HL-60 (cell line): ENCODE results near the gene SH3YL1.

Source experiments
- DNase-seq, 2 experiments: peaks; one replicate each; pipeline ENCODE4 v3.0.0-alpha.2; 2010 to 2020; ENCODE audit warnings: low read depth in 1 of 2, low spot score in 1 of 2
- H3K27ac ChIP-seq: fragments of 250-450 bp; sonication (Bioruptor Pico); replicated peaks from 2 replicates; pipeline ENCODE4 v1.5.1; 2020; ENCODE audit warnings: mild to moderate bottlenecking, moderate library complexity
- H3K27me3 ChIP-seq: fragments of 250-450 bp; sonication (Bioruptor Pico); 2 replicates; pipeline ENCODE4 v1.5.1; 2021; ENCODE audit warnings: mild to moderate bottlenecking, moderate library complexity; ENCODE audit not compliant: insufficient read depth, poor library complexity, severe bottlenecking
- H3K4me3 ChIP-seq: replicated peaks from 2 replicates; pipeline ENCODE4 v1.5.1; 2011; ENCODE audit warnings: mild to moderate bottlenecking, control low read depth, low read length; ENCODE audit not compliant: insufficient read depth
- CTCF ChIP-seq: IDR thresholded peaks from one replicate; pipeline ENCODE4 v1.5.1; 2011; ENCODE audit warnings: low read length, control low read depth, inconsistent platforms; ENCODE audit not compliant: insufficient read depth
- GABPA ChIP-seq: IDR thresholded peaks from 2 replicates; pipeline ENCODE4 v1.6.1; 2012; ENCODE audit warnings: low read depth
- POLR2AphosphoS5 ChIP-seq: IDR thresholded peaks from 2 replicates; pipeline ENCODE4 v1.6.1; 2012; ENCODE audit warnings: low read depth
- REST ChIP-seq: IDR thresholded peaks from 2 replicates; pipeline ENCODE4 v1.6.1; 2012; ENCODE audit warnings: low read depth; ENCODE audit not compliant: insufficient replicate concordance
- SPI1 ChIP-seq: IDR thresholded peaks from 2 replicates; pipeline ENCODE4 v1.6.1; 2012; ENCODE audit warnings: low read depth, mild to moderate bottlenecking, borderline replicate concordance

The SH3YL1 gene

DNA sequence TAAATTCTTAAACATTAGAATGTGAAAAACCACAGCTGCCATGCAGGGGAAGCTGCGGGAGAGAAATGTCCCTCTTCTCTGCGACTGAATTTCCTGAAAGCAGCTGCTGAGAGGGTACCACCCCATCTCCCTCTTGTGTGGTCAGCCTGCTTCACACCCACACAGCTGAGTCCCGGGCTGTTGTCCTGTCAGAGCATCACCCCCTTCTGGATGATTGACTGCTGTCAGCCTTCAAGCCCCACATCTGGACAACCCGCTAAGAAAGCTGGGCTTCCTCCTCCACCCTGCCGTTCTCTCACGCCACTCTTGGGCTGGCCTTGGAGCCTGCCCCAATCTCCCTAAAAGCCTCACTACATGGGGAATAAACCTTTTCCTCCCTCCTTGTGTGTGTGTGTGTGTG is 26.0 kb downstream of the SH3YL1 start:
- Histone ChIP-seq H3K27me3 (no peaks in the 10 kb centered on the region), H3K4me3 (no peak overlapping the region), H3K27ac (no peak overlapping the region)
- TF ChIP-seq SPI1 (no peak), GABPA (no peak), POLR2AphosphoS5 (no peak), CTCF (no peak), REST (no peak)
- DNase-seq = no peak

GRCh38 chr2:236993-237539 is 26.8 kb downstream of the SH3YL1 start:
- TF ChIP-seq REST (no peak), POLR2AphosphoS5 (no peak), GABPA (no peak), CTCF (no peak), SPI1 (no peak)
- Histone ChIP-seq H3K27ac (no peak overlapping the region), H3K27me3 (no peaks in the 10 kb centered on the region), H3K4me3 (no peak overlapping the region)
- DNase-seq = no peak

GRCh38 chr2:234421-234820 is 29.4 kb downstream of the SH3YL1 start:
- H3K4me3 ChIP-seq = no peak overlapping the region
- TF ChIP-seq POLR2AphosphoS5 = no peak
- no peak for TF ChIP-seq CTCF
- TF ChIP-seq REST = no peak
- TF ChIP-seq SPI1 = no peak
- no peak for TF ChIP-seq GABPA
- H3K27me3 ChIP-seq = no peaks in the 10 kb centered on the region
- no peak overlapping the region for H3K27ac ChIP-seq
- DNase-seq = no peak
